ENCODE measurements around the gene PHGDH. TPM values are rescaled to one million over a fixed set of nuclear protein-coding genes. Genes with fewer than 3 reads are reported as not detected.

PHGDH gene
- total and polyA plus RNA-seq, 2 of the 13 experiments (the other 11 are each of a cell fraction or from before 2014, with no cell fraction given): 95.8 to 133 TPM

- TF ChIP-seq SYNCRIP (IDR thresholded peaks at IDR 0.05; ENCODE audit: insufficient read depth, low read depth, low read length) (no peak), ZMYM3 (CRISPR knock-in tag; IDR thresholded peaks at IDR 0.05) (no peak), RXRA (CRISPR knock-in tag; IDR thresholded peaks at IDR 0.05) (no peak), RAD21 (CRISPR knock-in tag; IDR thresholded peaks at IDR 0.05) (peak; percentile 90), CENPT (CRISPR knock-in tag; IDR thresholded peaks at IDR 0.05; ENCODE audit: low read depth) (no peak), SIX4 (CRISPR knock-in tag; IDR thresholded peaks at IDR 0.05) (no peak), ZNF326 (CRISPR knock-in tag; IDR thresholded peaks at IDR 0.05; ENCODE audit: borderline replicate concordance) (no peak), RARA (CRISPR knock-in tag; IDR thresholded peaks at IDR 0.05) (no peak), GTF2F1 (IDR thresholded peaks at IDR 0.05; ENCODE audit: low read length) (no peak), ZSCAN30 (CRISPR knock-in tag; IDR thresholded peaks at IDR 0.05) (no peak), ZNF609 (CRISPR knock-in tag; IDR thresholded peaks at IDR 0.05; ENCODE audit: borderline replicate concordance) (no peak), MTF1 (CRISPR knock-in tag; IDR thresholded peaks at IDR 0.05) (no peak), ELF4 (CRISPR knock-in tag; IDR thresholded peaks at IDR 0.05; ENCODE audit: borderline replicate concordance) (no peak)
- TF ChIP-seq, protein P1, sequence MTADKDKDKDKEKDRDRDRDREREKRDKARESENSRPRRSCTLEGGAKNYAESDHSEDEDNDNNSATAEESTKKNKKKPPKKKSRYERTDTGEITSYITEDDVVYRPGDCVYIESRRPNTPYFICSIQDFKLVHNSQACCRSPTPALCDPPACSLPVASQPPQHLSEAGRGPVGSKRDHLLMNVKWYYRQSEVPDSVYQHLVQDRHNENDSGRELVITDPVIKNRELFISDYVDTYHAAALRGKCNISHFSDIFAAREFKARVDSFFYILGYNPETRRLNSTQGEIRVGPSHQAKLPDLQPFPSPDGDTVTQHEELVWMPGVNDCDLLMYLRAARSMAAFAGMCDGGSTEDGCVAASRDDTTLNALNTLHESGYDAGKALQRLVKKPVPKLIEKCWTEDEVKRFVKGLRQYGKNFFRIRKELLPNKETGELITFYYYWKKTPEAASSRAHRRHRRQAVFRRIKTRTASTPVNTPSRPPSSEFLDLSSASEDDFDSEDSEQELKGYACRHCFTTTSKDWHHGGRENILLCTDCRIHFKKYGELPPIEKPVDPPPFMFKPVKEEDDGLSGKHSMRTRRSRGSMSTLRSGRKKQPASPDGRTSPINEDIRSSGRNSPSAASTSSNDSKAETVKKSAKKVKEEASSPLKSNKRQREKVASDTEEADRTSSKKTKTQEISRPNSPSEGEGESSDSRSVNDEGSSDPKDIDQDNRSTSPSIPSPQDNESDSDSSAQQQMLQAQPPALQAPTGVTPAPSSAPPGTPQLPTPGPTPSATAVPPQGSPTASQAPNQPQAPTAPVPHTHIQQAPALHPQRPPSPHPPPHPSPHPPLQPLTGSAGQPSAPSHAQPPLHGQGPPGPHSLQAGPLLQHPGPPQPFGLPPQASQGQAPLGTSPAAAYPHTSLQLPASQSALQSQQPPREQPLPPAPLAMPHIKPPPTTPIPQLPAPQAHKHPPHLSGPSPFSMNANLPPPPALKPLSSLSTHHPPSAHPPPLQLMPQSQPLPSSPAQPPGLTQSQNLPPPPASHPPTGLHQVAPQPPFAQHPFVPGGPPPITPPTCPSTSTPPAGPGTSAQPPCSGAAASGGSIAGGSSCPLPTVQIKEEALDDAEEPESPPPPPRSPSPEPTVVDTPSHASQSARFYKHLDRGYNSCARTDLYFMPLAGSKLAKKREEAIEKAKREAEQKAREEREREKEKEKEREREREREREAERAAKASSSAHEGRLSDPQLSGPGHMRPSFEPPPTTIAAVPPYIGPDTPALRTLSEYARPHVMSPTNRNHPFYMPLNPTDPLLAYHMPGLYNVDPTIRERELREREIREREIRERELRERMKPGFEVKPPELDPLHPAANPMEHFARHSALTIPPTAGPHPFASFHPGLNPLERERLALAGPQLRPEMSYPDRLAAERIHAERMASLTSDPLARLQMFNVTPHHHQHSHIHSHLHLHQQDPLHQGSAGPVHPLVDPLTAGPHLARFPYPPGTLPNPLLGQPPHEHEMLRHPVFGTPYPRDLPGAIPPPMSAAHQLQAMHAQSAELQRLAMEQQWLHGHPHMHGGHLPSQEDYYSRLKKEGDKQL (CRISPR knock-in tag; IDR thresholded peaks at IDR 0.05; ENCODE audit: low read depth): no peak
- TF ChIP-seq, protein P2, sequence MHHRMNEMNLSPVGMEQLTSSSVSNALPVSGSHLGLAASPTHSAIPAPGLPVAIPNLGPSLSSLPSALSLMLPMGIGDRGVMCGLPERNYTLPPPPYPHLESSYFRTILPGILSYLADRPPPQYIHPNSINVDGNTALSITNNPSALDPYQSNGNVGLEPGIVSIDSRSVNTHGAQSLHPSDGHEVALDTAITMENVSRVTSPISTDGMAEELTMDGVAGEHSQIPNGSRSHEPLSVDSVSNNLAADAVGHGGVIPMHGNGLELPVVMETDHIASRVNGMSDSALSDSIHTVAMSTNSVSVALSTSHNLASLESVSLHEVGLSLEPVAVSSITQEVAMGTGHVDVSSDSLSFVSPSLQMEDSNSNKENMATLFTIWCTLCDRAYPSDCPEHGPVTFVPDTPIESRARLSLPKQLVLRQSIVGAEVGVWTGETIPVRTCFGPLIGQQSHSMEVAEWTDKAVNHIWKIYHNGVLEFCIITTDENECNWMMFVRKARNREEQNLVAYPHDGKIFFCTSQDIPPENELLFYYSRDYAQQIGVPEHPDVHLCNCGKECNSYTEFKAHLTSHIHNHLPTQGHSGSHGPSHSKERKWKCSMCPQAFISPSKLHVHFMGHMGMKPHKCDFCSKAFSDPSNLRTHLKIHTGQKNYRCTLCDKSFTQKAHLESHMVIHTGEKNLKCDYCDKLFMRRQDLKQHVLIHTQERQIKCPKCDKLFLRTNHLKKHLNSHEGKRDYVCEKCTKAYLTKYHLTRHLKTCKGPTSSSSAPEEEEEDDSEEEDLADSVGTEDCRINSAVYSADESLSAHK (CRISPR knock-in tag; IDR thresholded peaks at IDR 0.05; ENCODE audit: borderline replicate concordance): no peak
- TF ChIP-seq, protein P3, sequence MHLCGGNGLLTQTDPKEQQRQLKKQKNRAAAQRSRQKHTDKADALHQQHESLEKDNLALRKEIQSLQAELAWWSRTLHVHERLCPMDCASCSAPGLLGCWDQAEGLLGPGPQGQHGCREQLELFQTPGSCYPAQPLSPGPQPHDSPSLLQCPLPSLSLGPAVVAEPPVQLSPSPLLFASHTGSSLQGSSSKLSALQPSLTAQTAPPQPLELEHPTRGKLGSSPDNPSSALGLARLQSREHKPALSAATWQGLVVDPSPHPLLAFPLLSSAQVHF (CRISPR knock-in tag; IDR thresholded peaks at IDR 0.05): no peak
Measured at GRCh38 chr1:119743776-119744597, 32.3 kb downstream of the PHGDH start (continued).

Data from HepG2 (cell line).